ENCODE results near the gene PPM1F. TPM values are rescaled to one million over a fixed set of nuclear protein-coding genes. Genes with fewer than 3 reads are reported as not detected.
"Not testable (repeated sequence)": the region's sequence is repeated elsewhere in the genome, so short reads cannot be mapped to it uniquely, and the experiment has no call there.

Gene PPM1F
- total RNA-seq, 1 donor from 2014 or later = 95.5 TPM

- intact Hi-C loops (cut with DNase I); ATAC-seq; DNase-seq (ENCODE audit: low spot score): not testable (repeated sequence)
These were observed 77.7 kb downstream of the PPM1F start for GRCh38 chr22:21874953-21875352.

DNA sequence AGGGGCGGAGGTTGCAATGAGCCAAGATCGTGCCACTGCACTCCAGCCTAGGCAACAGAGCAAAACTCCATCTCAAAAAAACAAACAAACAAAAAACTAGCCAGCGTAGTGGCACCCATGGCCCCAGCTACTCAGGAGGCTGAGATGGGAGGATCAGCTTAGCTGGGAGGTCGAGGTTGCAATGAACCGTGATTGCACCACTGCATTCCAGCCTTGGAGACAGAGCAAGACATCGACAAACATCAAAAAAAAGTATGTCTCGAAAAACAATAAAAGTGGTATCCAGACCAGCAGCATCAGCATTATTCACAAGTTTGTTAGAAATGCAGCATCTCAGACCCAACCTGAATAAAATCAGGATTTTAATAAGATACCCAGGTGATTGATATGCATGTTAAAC is 79.0 kb downstream of the PPM1F start:
- no peak for DNase-seq (ENCODE audit: low spot score)
- no peak for ATAC-seq
- intact Hi-C loops (cut with DNase I) = no loop called here

GRCh38 chr22:21872741-21873140 is 79.9 kb downstream of the PPM1F start:
- intact Hi-C loops (cut with DNase I); ATAC-seq; DNase-seq (ENCODE audit: low spot score): not testable (repeated sequence)

Other genes with a start within 250 kb of the PPM1F start
- gene YPEL1, start 217.1 kb downstream of the PPM1F start, total RNA-seq = 8.2 TPM
- gene MAPK1, start 85.2 kb downstream of the PPM1F start, total RNA-seq = 135 TPM
- 37.0 TPM for gene TOP3B, start 29.9 kb upstream of the PPM1F start, total RNA-seq